CD4-positive, alpha-beta T cell treated with Interleukin-21 for 1 hour (primary cell): Measurements from ENCODE around the gene FOXO3.

Experiments
- DNase-seq: peaks from one replicate; pipeline ENCODE4 v3.0.0-alpha.2; 2020

FOXO3 gene

GRCh38 chr6:108689272-108690161 is 128.8 kb downstream of the FOXO3 start:
- DNase-seq, result no peak

- DNase-seq, result no peak
These were observed 129.8 kb downstream of the FOXO3 start for GRCh38 chr6:108690326-108691049.

- no peak for DNase-seq
These were observed 132.9 kb downstream of the FOXO3 start for GRCh38 chr6:108693430-108694154.

- DNase-seq, result no peak
These were observed 134.1 kb downstream of the FOXO3 start for GRCh38 chr6:108694816-108695215.

- no peak for DNase-seq
These were observed 136.9 kb downstream of the FOXO3 start for GRCh38 chr6:108697561-108698161.

- no peak for DNase-seq
These were observed 138.0 kb downstream of the FOXO3 start for GRCh38 chr6:108698593-108699289.

GRCh38 chr6:108699290-108700041 is 138.7 kb downstream of the FOXO3 start:
- no peak for DNase-seq

- DNase-seq, result no peak
These were observed 141.6 kb downstream of the FOXO3 start for GRCh38 chr6:108702106-108702851.

GRCh38 chr6:108706649-108707048 is 145.9 kb downstream of the FOXO3 start:
- DNase-seq, result no peak

GRCh38 chr6:108707328-108707976 is 146.7 kb downstream of the FOXO3 start:
- no peak for DNase-seq

GRCh38 chr6:108710030-108710429 is 149.3 kb downstream of the FOXO3 start:
- no peak for DNase-seq

GRCh38 chr6:108710551-108710950 is 149.8 kb downstream of the FOXO3 start:
- DNase-seq, result no peak

GRCh38 chr6:108711071-108711470 is 150.4 kb downstream of the FOXO3 start:
- no peak for DNase-seq

GRCh38 chr6:108711826-108712225 is 151.1 kb downstream of the FOXO3 start:
- no peak for DNase-seq

- no peak for DNase-seq
These were observed 152.2 kb downstream of the FOXO3 start for GRCh38 chr6:108712946-108713345.

- DNase-seq, result peak; percentile 5
These were observed 153.5 kb downstream of the FOXO3 start for GRCh38 chr6:108714101-108714765.

- DNase-seq, result no peak
These were observed 154.2 kb downstream of the FOXO3 start for GRCh38 chr6:108714766-108715414.

- DNase-seq, result no peak
These were observed 155.1 kb downstream of the FOXO3 start for GRCh38 chr6:108715832-108716231.
